Natural killer cell (primary cell): ENCODE measurements around the gene OR6K6. TPM values are rescaled to one million over a fixed set of nuclear protein-coding genes. Genes with fewer than 3 reads are reported as not detected.
A peak's percentile ranks its signal among the peaks of the same experiment; 100 is the strongest.

Source experiments
- ATAC-seq, 3 donors: fragments of 150-1000 bp in 2 of 3; fragments of 200-7000 bp in 1 of 3; cut with Tn5 transposase; 1 replicate in 1 of 3; 2 replicates in 2 of 3; pipeline ENCODE4 v1.10.0; 2021; ENCODE audit warnings: mild to moderate bottlenecking in 2 of 3, moderate library complexity in 2 of 3
- DNase-seq, 2 donors: peaks; one replicate each; pipeline versions ENCODE4 v3.0.0 to v3.0.0-alpha.2; 2013 to 2021; ENCODE audit warnings: mixed read lengths in 1 of 2
- H3K27ac ChIP-seq: one replicate; pipeline ENCODE4 v1.5.1; 2013; ENCODE audit warnings: mild to moderate bottlenecking, low read length
- H3K27me3 ChIP-seq: one replicate; pipeline ENCODE4 v1.6.1; 2013; ENCODE audit warnings: low read length; ENCODE audit not compliant: control insufficient read depth, insufficient read depth
- H3K36me3 ChIP-seq: one replicate; pipeline ENCODE4 v1.6.1; 2013; ENCODE audit warnings: low read length; ENCODE audit not compliant: control insufficient read depth, insufficient read depth
- H3K4me1 ChIP-seq: one replicate; pipeline ENCODE4 v1.6.1; 2013; ENCODE audit warnings: low read length; ENCODE audit not compliant: control insufficient read depth, insufficient read depth
- H3K4me3 ChIP-seq: one replicate; pipeline ENCODE4 v1.5.1; 2013; ENCODE audit warnings: low read length
- H3K9me3 ChIP-seq: one replicate; pipeline ENCODE4 v1.6.1; 2013; ENCODE audit warnings: low read length; ENCODE audit not compliant: control insufficient read depth, insufficient read depth
- H3K27ac Mint-ChIP-seq, 2 donors: one replicate each; pipeline ENCODE4 v1.8.0; 2022; ENCODE audit warnings: mild to moderate bottlenecking in 2 of 2, mixed read lengths in 2 of 2, moderate library complexity in 1 of 2
- H3K27me3 Mint-ChIP-seq, 2 donors: one replicate each; pipeline ENCODE4 v1.8.0; 2022; ENCODE audit warnings: low read depth in 2 of 2, mixed read lengths in 2 of 2
- H3K36me3 Mint-ChIP-seq: one replicate; pipeline ENCODE4 v1.8.0; 2022; ENCODE audit warnings: mixed read lengths
- H3K4me1 Mint-ChIP-seq, 2 donors: one replicate each; pipeline ENCODE4 v1.8.0; 2022; ENCODE audit warnings: mixed read lengths in 2 of 2
- H3K4me3 Mint-ChIP-seq: one replicate; pipeline ENCODE4 v1.8.0; 2022; ENCODE audit warnings: mild to moderate bottlenecking, moderate library complexity, mixed read lengths
- H3K9me3 Mint-ChIP-seq, 2 donors: one replicate each; pipeline ENCODE4 v1.8.0; 2022; ENCODE audit warnings: mixed read lengths in 2 of 2
- CTCF ChIP-seq: fragments of 200-600 bp; IDR thresholded peaks from one replicate; pipeline ENCODE4 v1.8.0; 2022; ENCODE audit warnings: antibody characterized with exemption
- WGBS: methylation state at CpG from one replicate; pipeline ENCODE4 v1.1.7; 2013; ENCODE audit warnings: missing lambda C conversion rate; ENCODE audit not compliant: insufficient coverage; 5-methylcytosine and 5-hydroxymethylcytosine counted together
- intact Hi-C: fragments of 100-400 bp; cut with micrococcal nuclease; formaldehyde crosslinking; loops from one replicate; pipeline ENCODE4 v1.14.2; 2022
- total RNA-seq, 4 donors: library from RNA; stranded (reverse); fragments of 120-200 nt in 1 of 4; gene quantifications; one replicate each; pipeline versions ENCODE4 v1.2.3 to v1.2.4, GENCODE V29; 2013 to 2022

Gene OR6K6
- total RNA-seq, 3 donors from 2014 or later (not counting 1 experiment from before 2014, with no cell fraction given) = not detected

- H3K36me3 Mint-ChIP-seq = no peaks in the 10 kb centered on the region
- H3K4me1 Mint-ChIP-seq = no peaks in the 10 kb centered on the region
- WGBS = 95% methylated on average over 3 of the region's 6 CpGs
- Histone ChIP-seq H3K27me3 (no peaks in the 10 kb centered on the region), H3K4me1 (no peaks in the 10 kb centered on the region), H3K36me3 (no peaks in the 10 kb centered on the region), H3K4me3 (no peak within 1 kb of the TSS), H3K27ac (no peak within 1 kb of the TSS), H3K9me3 (no peaks in the 10 kb centered on the region)
- no peak for TF ChIP-seq CTCF
- ATAC-seq (no peak), DNase-seq (no peak)
- no peak within 1 kb of the TSS for H3K4me3 Mint-ChIP-seq
- peaks cover 0 to 2% of the 10 kb centered on the region in 2 donors for H3K9me3 Mint-ChIP-seq
- intact Hi-C loops = no loop called here
- peaks cover 8 to 10% of the 10 kb centered on the region in 2 donors for H3K27me3 Mint-ChIP-seq
- H3K27ac Mint-ChIP-seq = no peak within 1 kb of the TSS
Measured at GRCh38 chr1:158771950-158772866, 17.7 kb downstream of the OR6K6 start, which contains the start of gene OR6N1. Gene OR6N1, minus strand, starts transcription at chr1:158772195. Its CDS starts 5,513 bp downstream, at chr1:158766682.

GRCh38 chr1:158781104-158781503 lies 26.6 kb downstream of the OR6K6 start, which contains the start of gene OR6N2:
Gene OR6N2, minus strand, starts transcription at chr1:158781204. Its CDS starts 3,569 bp downstream, at chr1:158777635.
- no peak within 1 kb of the TSS for H3K4me3 ChIP-seq
- no peaks in the 10 kb centered on the region for H3K9me3 ChIP-seq
- no peak within 1 kb of the TSS for H3K27ac ChIP-seq
- ATAC-seq = no peak
- peaks cover 6% of the 10 kb centered on the region for H3K4me1 ChIP-seq
- no peaks in the 10 kb centered on the region for H3K27me3 ChIP-seq
- peaks cover 6 to 15% of the 10 kb centered on the region in 2 donors for H3K27me3 Mint-ChIP-seq
- H3K4me3 Mint-ChIP-seq = no peak within 1 kb of the TSS
- H3K27ac Mint-ChIP-seq = no peak within 1 kb of the TSS
- TF ChIP-seq CTCF = no peak
- DNase-seq = no peak
- H3K9me3 Mint-ChIP-seq = peaks cover 0 to 2% of the 10 kb centered on the region in 2 donors
- no peaks in the 10 kb centered on the region for H3K36me3 ChIP-seq
- no peaks in the 10 kb centered on the region for H3K36me3 Mint-ChIP-seq
- peaks cover 15 to 16% of the 10 kb centered on the region in 2 donors for H3K4me1 Mint-ChIP-seq
- intact Hi-C loops = no loop called here

GRCh38 chr1:158793604-158794003 lies 39.1 kb downstream of the OR6K6 start:
- Mint-ChIP-seq H3K9me3 (no peaks in the 10 kb centered on the region), H3K27me3 (no peaks in the 10 kb centered on the region), H3K27ac (no peak overlapping the region), H3K4me1 (peaks cover 13% of the 10 kb centered on the region in 2 donors), H3K36me3 (no peaks in the 10 kb centered on the region), H3K4me3 (no peak overlapping the region)
- TF ChIP-seq CTCF = peak; percentile 59
- Histone ChIP-seq H3K4me1 (no peaks in the 10 kb centered on the region), H3K4me3 (no peak overlapping the region), H3K27ac (no peak overlapping the region), H3K36me3 (no peaks in the 10 kb centered on the region), H3K27me3 (no peaks in the 10 kb centered on the region), H3K9me3 (no peaks in the 10 kb centered on the region)
- intact Hi-C loops = loop anchor here (1.0 to 10.0 kb wide), 2 partner anchors 205 to 281 kb away; partner anchors contain the start of gene AIM2
- WGBS = 100% methylated on average over 2 of the region's 2 CpGs
- ATAC-seq = peak; percentile 64 to 70 (median 65)
- peak in 1 of 2 donors; percentile 61 for DNase-seq
